ENCODE data around the gene CBFA2T2. TPM values are rescaled to one million over a fixed set of nuclear protein-coding genes. Genes with fewer than 3 reads are reported as not detected.
"Not testable (repeated sequence)": the region's sequence is repeated elsewhere in the genome, so short reads cannot be mapped to it uniquely, and the experiment has no call there.

The CBFA2T2 gene
- total RNA-seq, 4 donors from 2014 or later, result 31.2 to 51.3 (median 37.8) TPM

DNA sequence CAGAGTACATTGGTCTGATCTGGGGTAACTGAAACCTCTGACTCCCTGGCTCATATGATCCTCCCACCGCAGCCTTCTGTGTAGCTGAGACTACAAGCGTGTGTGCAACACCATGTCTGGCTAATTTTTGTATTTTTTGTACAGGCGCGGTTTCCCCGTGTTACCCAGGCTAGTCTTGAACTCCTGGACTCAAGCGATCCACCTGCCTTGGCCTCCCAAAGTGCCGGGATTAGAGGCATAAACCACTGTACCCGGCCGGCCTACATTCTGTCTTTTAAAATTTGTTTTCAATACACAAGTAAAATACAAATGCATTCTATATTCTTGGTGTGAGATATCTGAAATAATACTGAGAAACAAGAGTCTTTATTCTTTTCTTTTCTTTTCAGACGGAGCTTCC lies 1.7 kb upstream of the CBFA2T2 start:
- no peaks in the 10 kb centered on the region for H3K36me3 ChIP-seq
- peaks cover 0 to 17% (median 4%) of the 10 kb centered on the region in 4 donors for H3K4me1 ChIP-seq
- no peaks in the 10 kb centered on the region for H3K9me3 ChIP-seq
- no peak overlapping the region for H3K27ac ChIP-seq
- H3K27me3 ChIP-seq, result no peaks in the 10 kb centered on the region
- no peak overlapping the region for H3K4me3 ChIP-seq
- TF ChIP-seq, protein P1, sequence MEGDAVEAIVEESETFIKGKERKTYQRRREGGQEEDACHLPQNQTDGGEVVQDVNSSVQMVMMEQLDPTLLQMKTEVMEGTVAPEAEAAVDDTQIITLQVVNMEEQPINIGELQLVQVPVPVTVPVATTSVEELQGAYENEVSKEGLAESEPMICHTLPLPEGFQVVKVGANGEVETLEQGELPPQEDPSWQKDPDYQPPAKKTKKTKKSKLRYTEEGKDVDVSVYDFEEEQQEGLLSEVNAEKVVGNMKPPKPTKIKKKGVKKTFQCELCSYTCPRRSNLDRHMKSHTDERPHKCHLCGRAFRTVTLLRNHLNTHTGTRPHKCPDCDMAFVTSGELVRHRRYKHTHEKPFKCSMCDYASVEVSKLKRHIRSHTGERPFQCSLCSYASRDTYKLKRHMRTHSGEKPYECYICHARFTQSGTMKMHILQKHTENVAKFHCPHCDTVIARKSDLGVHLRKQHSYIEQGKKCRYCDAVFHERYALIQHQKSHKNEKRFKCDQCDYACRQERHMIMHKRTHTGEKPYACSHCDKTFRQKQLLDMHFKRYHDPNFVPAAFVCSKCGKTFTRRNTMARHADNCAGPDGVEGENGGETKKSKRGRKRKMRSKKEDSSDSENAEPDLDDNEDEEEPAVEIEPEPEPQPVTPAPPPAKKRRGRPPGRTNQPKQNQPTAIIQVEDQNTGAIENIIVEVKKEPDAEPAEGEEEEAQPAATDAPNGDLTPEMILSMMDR (IDR thresholded peaks at IDR 0.05), result no peak
- TF ChIP-seq POLR2A (IDR thresholded peaks at IDR 0.05), result no peak
- peak in 1 of 3 donors; percentile 44 for DNase-seq

DNA sequence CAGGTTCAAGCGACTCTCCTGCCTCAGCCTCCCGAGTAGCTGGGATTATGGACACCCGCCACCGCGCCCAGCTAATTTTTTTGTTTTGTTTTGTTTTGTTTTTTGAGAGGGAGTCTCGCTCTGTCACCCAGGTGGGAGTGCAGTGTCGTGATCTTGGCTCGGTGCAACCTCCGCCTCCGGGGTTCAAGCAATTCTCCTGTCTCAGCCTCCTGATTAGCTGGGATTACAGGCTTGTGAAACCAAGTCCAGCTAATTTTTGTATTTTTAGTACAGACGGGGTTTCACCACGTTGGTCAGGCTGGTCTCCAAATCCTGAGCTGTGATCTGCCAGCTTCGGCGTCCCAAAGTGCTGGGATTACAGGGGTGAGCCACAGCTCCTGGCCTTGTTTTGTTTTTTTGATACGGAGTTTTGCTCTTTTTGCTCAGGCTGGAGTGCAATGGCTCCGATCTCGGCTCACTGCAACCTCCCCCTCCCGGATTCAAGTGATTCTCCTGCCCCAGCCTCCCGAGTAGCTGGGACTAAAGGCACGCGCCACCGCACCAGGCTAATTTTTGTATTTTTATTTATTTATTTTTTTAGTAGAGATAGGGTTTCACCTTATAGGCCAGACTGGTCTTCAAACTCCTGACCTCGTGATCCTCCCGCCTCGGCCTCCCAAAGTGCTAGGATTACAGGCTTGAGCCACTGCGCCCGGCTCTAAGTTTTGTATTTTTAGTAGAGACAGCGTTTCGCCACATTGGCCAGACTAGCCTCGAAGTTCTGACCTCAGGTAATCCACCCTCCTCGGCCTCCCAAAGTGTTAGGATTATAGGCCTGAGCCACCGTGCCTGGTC lies 1.0 kb upstream of the CBFA2T2 start:
- H3K4me1 ChIP-seq, result peaks cover 0 to 17% (median 4%) of the 10 kb centered on the region in 4 donors
- H3K36me3 ChIP-seq, H3K27me3 ChIP-seq, H3K9me3 ChIP-seq: not testable (repeated sequence)
- H3K27ac ChIP-seq, result peak overlapping the region; percentile 89 to 99 (median 98)
- DNase-seq, result peak in 1 of 3 donors; percentile 46
- H3K4me3 ChIP-seq, result peak overlapping the region in 3 of 4 donors; percentile 32 to 56 (median 51)

DNA sequence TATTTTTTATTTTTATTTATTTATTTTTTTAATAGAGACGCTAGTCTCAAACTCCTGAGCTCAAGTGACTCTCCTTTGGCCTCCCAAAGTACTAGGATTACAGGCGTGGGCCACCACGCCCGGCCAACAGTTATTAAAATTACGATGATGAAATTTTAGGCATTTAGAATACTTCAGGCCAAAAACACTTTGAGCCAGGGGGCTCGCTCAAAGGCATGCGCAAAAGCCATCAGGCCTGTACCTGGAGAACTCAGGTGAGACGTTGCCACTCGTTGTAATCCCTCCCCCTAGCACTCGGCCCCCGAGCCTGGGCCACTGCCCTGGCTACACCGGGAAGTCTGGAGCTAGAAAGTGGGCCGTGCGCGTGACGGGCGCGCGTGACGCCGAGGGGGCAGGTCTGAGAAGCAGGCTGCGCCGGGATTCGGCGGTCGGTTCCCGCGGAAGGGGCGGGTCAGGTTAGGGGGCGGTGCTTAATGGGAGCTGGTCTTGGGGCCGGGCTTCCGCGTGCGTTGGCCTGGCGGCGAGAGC lies 337 bp upstream of the CBFA2T2 start:
- no peaks in the 10 kb centered on the region for H3K9me3 ChIP-seq
- H3K36me3 ChIP-seq, result no peaks in the 10 kb centered on the region
- H3K4me1 ChIP-seq, result peaks cover 0 to 17% (median 4%) of the 10 kb centered on the region in 4 donors
- no peaks in the 10 kb centered on the region for H3K27me3 ChIP-seq
- TF ChIP-seq POLR2A (IDR thresholded peaks at IDR 0.05), result peak; percentile 83 to 95
- TF ChIP-seq, protein P1 (IDR thresholded peaks at IDR 0.05), result peak in 2 of 6 experiments; percentile 2 to 3
- peak overlapping the region; percentile 32 to 56 (median 46) for H3K4me3 ChIP-seq
- peak; percentile 98 to 100 (median 100) for DNase-seq
- peak overlapping the region; percentile 89 to 99 (median 98) for H3K27ac ChIP-seq

- H3K36me3 ChIP-seq, result no peaks in the 10 kb centered on the region
- no peaks in the 10 kb centered on the region for H3K27me3 ChIP-seq
- no peaks in the 10 kb centered on the region for H3K9me3 ChIP-seq
- TF ChIP-seq POLR2A (IDR thresholded peaks at IDR 0.05), result no peak
- TF ChIP-seq, protein P1 (IDR thresholded peaks at IDR 0.05), result no peak
- peak overlapping the region; percentile 88 to 100 (median 96) for H3K4me3 ChIP-seq
- DNase-seq, result peak in 1 of 3 donors; percentile 25
- H3K27ac ChIP-seq, result peak overlapping the region; percentile 94 to 99 (median 98)
- peaks cover 0 to 17% (median 4%) of the 10 kb centered on the region in 4 donors for H3K4me1 ChIP-seq
These were observed 1.2 kb downstream of the CBFA2T2 start for GRCh38 chr20:33490934-33491656.

GRCh38 chr20:33493076-33493766 lies 3.3 kb downstream of the CBFA2T2 start:
- H3K36me3 ChIP-seq, result no peaks in the 10 kb centered on the region
- peaks cover 0 to 24% (median 4%) of the 10 kb centered on the region in 4 donors for H3K4me1 ChIP-seq

GRCh38 chr20:33496776-33497175 lies 6.9 kb downstream of the CBFA2T2 start:
- not testable (repeated sequence) for H3K36me3 ChIP-seq, H3K27ac ChIP-seq, H3K9me3 ChIP-seq, H3K27me3 ChIP-seq, H3K4me3 ChIP-seq
- peaks cover 0 to 12% (median under 1%) of the 10 kb centered on the region in 4 donors for H3K4me1 ChIP-seq
- DNase-seq, result peak in 1 of 3 donors; percentile 6

More at GRCh38 chr20:33493076-33493766, 3.3 kb downstream of the CBFA2T2 start:
- H3K4me3 ChIP-seq, result no peak overlapping the region
- H3K9me3 ChIP-seq, result no peaks in the 10 kb centered on the region
- H3K27ac ChIP-seq, result no peak overlapping the region
- no peaks in the 10 kb centered on the region for H3K27me3 ChIP-seq
- TF ChIP-seq POLR2A (IDR thresholded peaks at IDR 0.05), result no peak
- TF ChIP-seq, protein P1 (IDR thresholded peaks at IDR 0.05), result no peak
- DNase-seq, result peak in 1 of 3 donors; percentile 39
